GM20000 (cell line): Measurements from ENCODE around the gene EVA1C.
"Not testable (repeated sequence)": the region's sequence is repeated elsewhere in the genome, so short reads cannot be mapped to it uniquely, and the experiment has no call there.

ENCODE experiments used
- DNase-seq: peaks from one replicate; pipeline ENCODE4 v3.0.0; 2012; ENCODE audit warnings: low spot score
- CTCF ChIP-seq: IDR thresholded peaks from 2 replicates; pipeline ENCODE4 v1.5.1; 2012; ENCODE audit warnings: mild to moderate bottlenecking, control low read depth; ENCODE audit errors: extremely low read depth, missing control alignments

Gene EVA1C

GRCh38 chr21:32523463-32523862 is 111.0 kb downstream of the EVA1C start:
- no peak for DNase-seq
- no peak for TF ChIP-seq CTCF

- no peak for DNase-seq
- no peak for TF ChIP-seq CTCF
Measured at GRCh38 chr21:32523988-32524719, 111.6 kb downstream of the EVA1C start.

- no peak for DNase-seq
- no peak for TF ChIP-seq CTCF
Measured at GRCh38 chr21:32525282-32525681, 112.8 kb downstream of the EVA1C start.

GRCh38 chr21:32529679-32530078 is 117.2 kb downstream of the EVA1C start:
- no peak for TF ChIP-seq CTCF
- DNase-seq: no peak

- DNase-seq: not testable (repeated sequence)
Measured at GRCh38 chr21:32530809-32531208, 118.3 kb downstream of the EVA1C start.

- not testable (repeated sequence) for DNase-seq
Measured at GRCh38 chr21:32531561-32531960, 119.1 kb downstream of the EVA1C start.

GRCh38 chr21:32532636-32533035 is 120.1 kb downstream of the EVA1C start:
- DNase-seq: no peak
- TF ChIP-seq CTCF: no peak

GRCh38 chr21:32533053-32533452 is 120.5 kb downstream of the EVA1C start:
- no peak for DNase-seq
- no peak for TF ChIP-seq CTCF
